Measurements from ENCODE around the gene COL4A1. TPM values are rescaled to one million over a fixed set of nuclear protein-coding genes. Genes with fewer than 3 reads are reported as not detected.

The COL4A1 gene
- total RNA-seq, 2 donors from 2014 or later, result 27.0 to 97.0 TPM

DNA sequence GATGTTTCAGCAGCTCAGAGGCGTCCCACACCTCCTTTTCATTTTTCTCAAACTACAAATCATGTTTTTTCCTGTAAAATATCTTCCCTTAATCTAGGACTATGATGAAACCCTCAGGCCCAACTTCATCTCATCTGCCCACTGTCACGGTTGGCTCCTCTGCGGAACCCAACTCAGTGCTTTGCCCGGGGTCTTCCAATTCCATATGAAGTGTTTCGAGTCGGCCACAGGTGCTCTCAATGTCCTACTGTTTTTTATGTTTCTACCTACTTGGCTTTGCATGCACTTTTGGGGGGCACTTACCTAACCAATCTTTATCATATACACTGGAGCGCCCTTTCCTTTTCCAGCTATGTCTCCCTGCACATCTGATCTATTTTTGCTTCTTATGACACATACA is 28.1 kb downstream of the COL4A1 start:
- Histone ChIP-seq H3K9me3 (no peaks in the 10 kb centered on the region), H3K36me3 (no peaks in the 10 kb centered on the region), H3K4me3 (no peak overlapping the region), H3K27me3 (no peaks in the 10 kb centered on the region), H3K4me1 (no peaks in the 10 kb centered on the region), H3K9ac (ENCODE audit: low read depth in 2 of 2, low read length in 2 of 2) (no peak overlapping the region), H3K27ac (no peak overlapping the region)
- intact Hi-C loops (cut with DNase I), result no loop called here
- DNase-seq, result no peak
- TF ChIP-seq, protein P1, sequence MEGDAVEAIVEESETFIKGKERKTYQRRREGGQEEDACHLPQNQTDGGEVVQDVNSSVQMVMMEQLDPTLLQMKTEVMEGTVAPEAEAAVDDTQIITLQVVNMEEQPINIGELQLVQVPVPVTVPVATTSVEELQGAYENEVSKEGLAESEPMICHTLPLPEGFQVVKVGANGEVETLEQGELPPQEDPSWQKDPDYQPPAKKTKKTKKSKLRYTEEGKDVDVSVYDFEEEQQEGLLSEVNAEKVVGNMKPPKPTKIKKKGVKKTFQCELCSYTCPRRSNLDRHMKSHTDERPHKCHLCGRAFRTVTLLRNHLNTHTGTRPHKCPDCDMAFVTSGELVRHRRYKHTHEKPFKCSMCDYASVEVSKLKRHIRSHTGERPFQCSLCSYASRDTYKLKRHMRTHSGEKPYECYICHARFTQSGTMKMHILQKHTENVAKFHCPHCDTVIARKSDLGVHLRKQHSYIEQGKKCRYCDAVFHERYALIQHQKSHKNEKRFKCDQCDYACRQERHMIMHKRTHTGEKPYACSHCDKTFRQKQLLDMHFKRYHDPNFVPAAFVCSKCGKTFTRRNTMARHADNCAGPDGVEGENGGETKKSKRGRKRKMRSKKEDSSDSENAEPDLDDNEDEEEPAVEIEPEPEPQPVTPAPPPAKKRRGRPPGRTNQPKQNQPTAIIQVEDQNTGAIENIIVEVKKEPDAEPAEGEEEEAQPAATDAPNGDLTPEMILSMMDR (IDR thresholded peaks at IDR 0.05), result no peak

DNA sequence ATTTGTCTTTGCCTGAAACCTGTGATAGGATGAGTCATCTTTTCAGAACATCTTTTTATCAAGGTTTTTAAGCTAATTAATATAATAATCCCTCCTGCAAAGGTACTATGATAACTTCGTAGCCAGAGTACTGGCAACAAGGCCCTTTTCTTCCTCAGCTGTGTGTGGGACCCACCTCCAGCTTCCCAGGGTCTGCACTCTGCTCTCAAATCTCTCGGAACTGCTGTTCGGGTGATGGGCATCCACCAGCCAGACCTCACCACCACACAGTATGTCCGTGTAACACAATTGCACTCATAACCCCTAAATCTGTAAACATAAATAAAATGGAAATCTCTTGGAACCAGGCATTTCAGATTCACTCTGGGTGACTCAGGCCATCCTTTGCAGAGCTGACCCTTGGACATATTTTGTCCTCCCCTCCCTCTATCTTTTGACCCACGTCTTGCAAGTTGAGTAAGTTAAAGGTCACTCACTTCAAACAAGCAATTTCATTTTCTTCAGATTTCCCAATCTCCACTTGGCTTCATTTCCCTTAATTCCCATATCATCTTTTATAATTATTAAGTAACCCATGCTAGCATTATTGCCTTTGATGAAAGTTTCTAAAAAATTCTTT is 29.5 kb downstream of the COL4A1 start:
- DNase-seq, result no peak
- no peak overlapping the region for H3K9ac ChIP-seq (ENCODE audit: low read depth in 2 of 2, low read length in 2 of 2)
- H3K9me3 ChIP-seq, result no peaks in the 10 kb centered on the region
- H3K4me3 ChIP-seq, result no peak overlapping the region
- no peaks in the 10 kb centered on the region for H3K27me3 ChIP-seq
- H3K4me1 ChIP-seq, result no peaks in the 10 kb centered on the region
- intact Hi-C loops (cut with DNase I), result no loop called here
- H3K27ac ChIP-seq, result no peak overlapping the region
- no peaks in the 10 kb centered on the region for H3K36me3 ChIP-seq
- TF ChIP-seq, protein P1 (IDR thresholded peaks at IDR 0.05), result no peak

DNA sequence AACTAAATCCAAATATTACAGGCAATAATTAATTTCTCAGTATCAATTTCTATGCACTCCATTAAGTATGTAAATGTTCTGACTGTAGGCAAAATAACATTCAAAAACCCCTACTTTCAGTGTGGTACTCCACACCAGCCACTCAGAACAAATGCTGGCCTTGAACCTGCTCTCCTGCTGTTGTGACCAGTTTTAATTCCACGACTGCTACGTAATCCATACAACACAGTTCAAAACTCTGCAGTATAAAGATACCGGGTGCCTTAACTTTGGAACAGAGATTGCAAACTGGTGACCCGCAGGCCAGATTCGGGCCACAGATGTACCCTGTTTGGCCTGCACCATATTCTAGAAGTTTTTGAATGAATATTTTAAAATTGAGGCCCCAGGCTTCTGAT is 30.4 kb downstream of the COL4A1 start:
- TF ChIP-seq, protein P1 (IDR thresholded peaks at IDR 0.05), result no peak
- no peaks in the 10 kb centered on the region for H3K36me3 ChIP-seq
- no peak overlapping the region for H3K27ac ChIP-seq
- H3K9me3 ChIP-seq, result no peaks in the 10 kb centered on the region
- H3K9ac ChIP-seq (ENCODE audit: low read depth in 2 of 2, low read length in 2 of 2), result no peak overlapping the region
- no peak for DNase-seq
- H3K4me1 ChIP-seq, result no peaks in the 10 kb centered on the region
- intact Hi-C loops (cut with DNase I), result no loop called here
- no peaks in the 10 kb centered on the region for H3K27me3 ChIP-seq
- no peak overlapping the region for H3K4me3 ChIP-seq

DNA sequence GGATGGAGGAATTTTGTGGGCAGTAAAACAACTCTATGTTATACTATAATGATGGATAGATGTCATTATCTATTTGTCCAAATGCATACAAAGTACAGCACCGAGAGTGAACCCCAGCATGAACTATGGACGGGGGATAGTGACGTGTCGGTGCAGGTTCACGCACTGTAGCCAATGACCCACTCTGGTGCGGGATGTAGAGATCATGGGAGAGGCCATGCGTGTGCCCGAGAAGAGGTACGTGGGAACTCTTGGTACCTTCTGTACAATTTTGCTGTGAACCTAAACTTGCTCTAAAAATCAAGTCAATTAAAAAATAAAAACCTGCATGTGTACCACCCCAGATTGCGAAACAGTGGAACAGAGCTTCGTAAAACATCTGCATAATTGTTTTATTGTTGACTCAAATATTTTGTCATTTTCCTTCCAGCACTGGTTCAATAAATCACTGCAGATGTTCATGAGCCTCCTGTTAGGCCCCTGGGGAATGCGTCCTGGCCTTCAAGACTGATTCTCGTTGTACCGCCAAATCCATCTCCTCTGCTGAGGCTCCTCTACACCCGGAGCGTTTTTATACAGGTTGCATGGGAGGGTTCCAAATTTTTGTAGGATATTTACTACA is 30.9 kb downstream of the COL4A1 start:
- TF ChIP-seq, protein P1 (IDR thresholded peaks at IDR 0.05), result no peak
- Histone ChIP-seq H3K27ac (no peak overlapping the region), H3K36me3 (no peaks in the 10 kb centered on the region), H3K4me1 (no peaks in the 10 kb centered on the region), H3K4me3 (no peak overlapping the region), H3K9me3 (no peaks in the 10 kb centered on the region), H3K9ac (ENCODE audit: low read depth in 2 of 2, low read length in 2 of 2) (no peak overlapping the region), H3K27me3 (no peaks in the 10 kb centered on the region)
- DNase-seq, result no peak
- intact Hi-C loops (cut with DNase I), result no loop called here

DNA sequence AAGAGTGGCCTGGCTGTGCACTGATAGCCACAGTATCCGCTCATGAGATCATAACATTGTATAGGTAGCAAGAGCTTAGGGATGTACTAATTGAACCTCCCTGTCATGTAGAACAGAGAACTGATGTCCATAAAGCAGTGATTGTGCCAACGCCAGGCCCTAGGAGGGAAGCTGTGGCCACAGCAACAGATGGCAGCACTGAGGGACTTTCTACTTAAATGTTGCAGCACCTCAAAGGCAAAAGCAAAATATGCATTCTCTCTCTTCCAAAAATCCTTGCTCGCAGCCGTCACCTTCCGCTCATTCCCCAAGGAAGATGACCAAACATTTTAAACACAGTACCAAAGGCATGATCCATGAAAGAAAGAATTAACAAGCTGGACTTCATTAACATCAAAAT is 32.3 kb downstream of the COL4A1 start:
- H3K4me1 ChIP-seq, result no peaks in the 10 kb centered on the region
- H3K4me3 ChIP-seq, result no peak overlapping the region
- TF ChIP-seq, protein P1 (IDR thresholded peaks at IDR 0.05), result no peak
- DNase-seq, result no peak
- no peak overlapping the region for H3K9ac ChIP-seq (ENCODE audit: low read depth in 2 of 2, low read length in 2 of 2)
- no peaks in the 10 kb centered on the region for H3K9me3 ChIP-seq
- no peaks in the 10 kb centered on the region for H3K27me3 ChIP-seq
- H3K27ac ChIP-seq, result no peak overlapping the region
- intact Hi-C loops (cut with DNase I), result no loop called here
- H3K36me3 ChIP-seq, result no peaks in the 10 kb centered on the region

Data from colonic mucosa (tissue), 4 donors.